ENCODE results near the gene EMX2.
"Not testable (repeated sequence)": the region's sequence is repeated elsewhere in the genome, so short reads cannot be mapped to it uniquely, and the experiment has no call there.

EMX2 gene

DNA sequence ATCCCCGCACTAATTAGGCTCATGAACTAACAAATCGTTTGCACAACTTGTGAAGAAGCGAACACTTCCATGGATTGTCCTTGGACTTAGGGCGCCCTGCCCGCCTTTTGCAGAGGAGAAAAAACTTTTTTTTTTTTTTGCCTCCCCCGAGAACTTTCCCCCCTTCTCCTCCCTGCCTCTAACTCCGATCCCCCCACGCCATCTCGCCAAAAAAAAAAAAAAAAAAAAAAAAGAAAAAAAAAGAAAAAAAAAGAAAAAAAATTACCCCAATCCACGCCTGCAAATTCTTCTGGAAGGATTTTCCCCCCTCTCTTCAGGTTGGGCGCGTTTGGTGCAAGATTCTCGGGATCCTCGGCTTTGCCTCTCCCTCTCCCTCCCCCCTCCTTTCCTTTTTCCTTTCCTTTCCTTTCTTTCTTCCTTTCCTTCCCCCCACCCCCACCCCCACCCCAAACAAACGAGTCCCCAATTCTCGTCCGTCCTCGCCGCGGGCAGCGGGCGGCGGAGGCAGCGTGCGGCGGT lies at the start of gene EMX2:
EMX2 (plus strand) TSS at position 41 of the 519 bp plus-strand sequence. CDS start 522 bp downstream, outside the sequence.
- no peak for DNase-seq

DNA sequence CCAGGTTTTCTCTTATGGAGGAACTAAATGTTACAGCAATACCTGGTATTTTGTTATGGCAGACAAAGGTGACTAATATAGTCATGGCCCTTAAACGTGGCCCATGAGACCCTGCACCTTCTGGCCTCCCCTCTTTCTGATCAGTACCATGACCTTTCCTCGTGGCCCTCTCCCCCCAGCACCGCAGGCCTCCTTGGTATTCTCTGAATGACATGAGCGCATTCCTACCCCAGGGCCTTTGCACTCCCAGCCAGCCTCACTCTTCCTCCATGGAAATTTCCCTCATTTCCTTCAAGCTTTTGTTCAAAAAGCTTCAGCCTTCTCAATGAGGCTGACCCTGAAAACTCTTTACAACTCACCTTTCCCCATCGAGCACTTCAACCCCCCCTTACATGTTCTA lies 46.5 kb upstream of the EMX2 start:
- DNase-seq: no peak

DNA sequence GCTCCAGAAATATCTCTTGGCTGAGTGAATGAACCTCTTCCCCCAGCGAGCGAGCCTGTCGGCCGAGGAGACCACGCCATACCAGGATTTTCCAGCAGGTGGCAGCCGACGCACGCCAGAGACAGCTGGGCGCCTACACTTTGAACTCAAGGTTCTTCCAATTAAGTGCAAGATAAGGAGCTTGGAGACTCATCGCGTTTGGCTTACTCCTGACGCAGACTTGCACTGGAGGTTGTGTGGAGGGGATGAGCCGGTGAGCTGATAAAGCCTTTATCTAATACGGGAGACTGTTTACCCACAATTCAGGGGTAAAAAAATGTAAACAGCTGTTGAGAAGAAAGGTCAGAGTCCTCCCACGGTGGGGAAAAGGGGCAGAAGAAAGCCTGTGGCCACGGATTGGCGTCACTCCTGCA lies 45.9 kb upstream of the EMX2 start:
- no peak for DNase-seq

DNA sequence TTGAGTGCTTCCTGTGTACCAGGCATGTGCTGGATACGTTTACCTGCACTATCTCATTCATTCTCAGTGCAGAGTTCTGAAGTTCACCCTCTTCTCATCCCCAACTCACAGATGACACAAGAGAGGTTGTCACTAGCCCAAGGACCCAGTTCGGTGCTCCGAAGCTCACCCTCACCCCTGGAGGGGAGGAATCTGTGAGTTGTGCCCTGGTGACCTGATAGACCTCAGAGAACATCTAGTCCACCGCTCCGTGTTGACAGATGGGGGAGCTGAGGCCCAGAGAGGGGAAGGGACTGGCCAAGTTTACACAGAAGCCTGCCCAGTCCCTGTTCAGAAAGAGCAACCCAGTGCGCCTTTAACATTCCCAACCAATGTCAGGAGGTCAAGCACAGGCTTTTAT lies 44.8 kb upstream of the EMX2 start:
- no peak for DNase-seq

DNA sequence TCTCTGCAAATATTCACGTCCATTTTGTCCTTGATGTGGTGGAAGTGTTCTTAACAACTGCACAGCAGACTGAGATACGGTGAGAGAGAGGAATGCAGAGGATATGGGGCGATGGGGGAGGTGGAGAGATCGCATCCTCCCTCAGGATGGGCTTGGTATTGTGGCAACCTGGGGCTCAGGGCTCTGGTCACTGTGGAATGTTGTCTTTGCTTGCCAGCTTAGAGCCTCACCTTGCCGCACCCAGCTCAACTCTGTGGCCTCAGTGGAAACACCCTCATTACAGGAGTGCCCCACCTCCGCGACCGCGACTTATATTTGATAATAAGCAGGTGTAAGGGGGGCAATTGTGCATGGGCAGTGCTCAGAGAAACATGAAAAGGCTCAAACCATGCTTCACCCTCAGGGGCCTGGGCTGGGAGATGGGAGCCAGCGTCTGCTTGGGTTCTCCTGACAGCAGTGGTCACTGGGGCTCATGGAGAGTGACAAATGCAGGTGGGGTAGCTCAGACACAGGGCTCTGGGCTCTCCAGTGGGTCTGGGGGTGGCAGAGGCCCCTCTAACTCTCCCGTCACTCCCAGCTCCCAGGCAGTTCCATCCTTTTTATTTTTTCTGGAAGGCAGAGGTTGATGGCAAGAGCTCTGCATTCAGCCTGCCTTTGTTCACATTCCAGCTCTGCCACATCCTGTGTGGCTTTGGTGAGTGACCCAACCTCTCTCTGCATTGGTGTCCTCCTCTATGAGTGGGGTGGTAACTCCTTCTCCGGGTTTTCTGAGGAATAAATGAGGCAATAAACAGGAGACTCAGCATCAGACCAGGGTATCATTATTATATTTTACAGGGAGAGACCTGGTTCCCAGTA lies 43.1 kb upstream of the EMX2 start:
- DNase-seq: no peak

DNA sequence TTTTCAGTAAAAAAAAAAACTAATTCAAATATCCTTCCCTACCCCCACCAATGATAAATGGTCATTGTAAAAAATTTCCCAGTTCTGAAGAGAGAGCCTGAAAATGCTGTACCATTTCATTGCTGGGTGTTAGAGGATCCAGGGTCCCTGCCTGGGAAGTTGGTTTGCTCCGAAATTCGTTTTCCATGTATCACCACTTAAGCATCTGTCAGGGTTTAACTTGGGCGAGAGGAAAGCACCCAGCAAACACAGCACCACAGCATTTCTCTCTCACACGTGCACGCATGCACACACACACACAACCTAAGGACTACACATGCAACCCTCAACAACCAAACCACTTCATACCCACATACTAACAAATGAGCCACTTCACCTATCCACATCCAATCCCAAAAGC lies 42.1 kb upstream of the EMX2 start:
- DNase-seq: no peak

DNA sequence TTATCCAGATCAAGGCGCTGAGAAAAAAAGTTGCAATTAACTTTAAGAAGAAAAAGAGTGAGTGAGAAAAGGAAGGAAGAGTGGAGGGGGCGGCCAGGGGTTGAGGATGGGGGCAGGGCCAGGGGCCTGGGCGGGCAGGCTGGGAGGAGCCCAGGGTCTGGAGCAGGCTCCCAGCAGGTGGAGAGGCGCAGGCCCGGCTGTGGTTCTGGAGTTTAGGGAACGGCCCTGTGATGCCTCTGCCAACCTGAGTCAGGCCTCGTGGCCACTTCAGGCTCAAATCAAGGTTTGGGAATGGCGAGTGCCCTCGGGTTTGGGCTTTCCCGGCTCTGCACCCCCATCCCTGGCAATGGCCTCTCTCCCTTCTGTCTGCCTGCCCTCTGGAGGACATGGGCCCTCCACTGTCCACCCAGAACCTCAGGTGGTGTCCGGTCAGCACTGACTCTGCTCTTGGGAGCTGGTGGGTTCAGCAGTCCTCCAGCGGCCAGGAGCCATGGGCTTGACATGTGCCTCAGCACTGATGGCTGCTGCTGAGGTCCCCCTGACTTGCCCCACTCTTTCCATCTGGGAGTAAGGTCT lies 41.0 kb upstream of the EMX2 start:
- DNase-seq: no peak

DNA sequence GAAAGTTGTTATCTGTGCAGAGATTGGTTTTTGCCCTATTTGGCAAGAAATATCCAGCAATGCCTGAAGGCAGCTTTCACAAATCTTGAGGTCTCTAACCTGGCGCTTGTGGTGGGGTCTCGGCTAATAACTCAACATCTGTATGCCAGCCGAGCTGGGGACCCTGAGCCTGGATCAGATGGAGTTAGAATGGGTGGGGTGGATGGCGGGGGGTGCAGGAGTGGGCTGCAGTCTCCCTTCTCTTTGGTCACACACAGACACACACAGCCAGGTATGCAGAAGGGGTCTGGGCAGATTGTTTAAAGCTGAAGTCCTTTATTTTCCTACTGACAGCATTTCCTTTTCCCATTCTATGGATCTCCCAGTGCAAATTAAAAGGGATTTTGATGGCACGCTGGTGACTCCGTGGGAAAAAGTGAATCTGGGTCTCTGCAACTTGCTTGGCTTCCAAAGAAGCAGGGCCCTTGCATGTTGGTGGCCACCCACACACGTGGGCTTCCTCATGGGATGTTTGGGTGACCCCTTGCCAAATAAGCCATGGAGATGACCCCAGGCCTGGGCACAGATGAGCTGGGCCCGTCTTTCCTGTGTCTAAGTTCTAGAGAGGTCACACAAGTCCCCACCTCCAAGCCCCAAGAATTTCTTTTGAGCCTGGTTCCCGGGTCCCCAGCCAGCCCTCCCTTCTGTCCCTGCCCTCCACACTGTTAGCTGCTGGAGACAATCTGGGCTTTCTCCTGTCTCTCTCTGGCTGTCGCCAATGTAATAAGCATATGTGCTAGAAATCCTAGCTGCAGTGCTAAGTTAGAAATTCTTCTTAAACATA lies 39.9 kb upstream of the EMX2 start:
- DNase-seq: no peak

DNA sequence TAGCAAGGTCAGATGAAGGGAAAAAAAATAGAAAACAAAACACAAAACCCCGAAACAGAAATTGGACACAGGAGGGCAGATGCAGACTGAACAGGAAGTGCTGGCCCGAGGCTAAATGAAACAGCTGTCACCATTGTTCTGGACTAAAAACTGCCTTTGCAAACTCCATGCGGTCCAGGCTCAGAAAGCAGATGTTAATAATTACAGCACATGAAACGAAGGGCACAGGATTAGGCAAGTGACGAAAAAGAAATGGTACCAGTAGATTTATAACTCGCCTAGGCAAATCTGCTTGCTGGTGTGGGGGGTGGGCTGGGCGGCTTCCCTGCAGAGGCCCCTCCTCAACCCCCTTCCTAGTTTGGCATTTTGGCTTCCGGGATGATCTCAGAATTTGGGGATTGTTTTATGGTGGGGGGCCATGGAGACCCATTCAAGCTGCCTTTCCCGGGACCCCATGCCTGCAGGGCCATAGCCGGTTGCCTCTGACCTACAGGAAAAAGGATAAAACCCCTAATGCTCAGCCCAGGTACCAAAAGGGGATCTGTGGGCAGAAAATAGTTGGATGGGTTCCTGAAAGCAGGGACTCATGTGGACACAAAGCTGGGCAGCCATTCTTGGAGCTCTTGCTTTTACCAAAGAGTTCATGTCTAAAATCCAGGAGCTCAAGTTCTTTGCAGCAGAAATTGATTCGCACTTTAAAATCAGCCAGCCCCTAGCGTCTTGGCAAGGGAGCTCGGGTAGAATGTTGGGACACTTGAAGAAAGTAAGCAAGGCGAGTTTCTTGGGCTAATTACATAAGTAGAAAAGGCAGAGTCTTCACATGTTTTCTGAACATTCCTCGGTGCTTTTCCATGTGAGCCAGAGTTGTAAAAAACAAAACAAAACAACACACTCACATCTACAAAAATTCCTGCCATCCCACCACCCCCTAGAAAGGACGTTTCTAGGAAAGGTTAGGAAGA lies 39.0 kb upstream of the EMX2 start:
- no peak for DNase-seq

DNA sequence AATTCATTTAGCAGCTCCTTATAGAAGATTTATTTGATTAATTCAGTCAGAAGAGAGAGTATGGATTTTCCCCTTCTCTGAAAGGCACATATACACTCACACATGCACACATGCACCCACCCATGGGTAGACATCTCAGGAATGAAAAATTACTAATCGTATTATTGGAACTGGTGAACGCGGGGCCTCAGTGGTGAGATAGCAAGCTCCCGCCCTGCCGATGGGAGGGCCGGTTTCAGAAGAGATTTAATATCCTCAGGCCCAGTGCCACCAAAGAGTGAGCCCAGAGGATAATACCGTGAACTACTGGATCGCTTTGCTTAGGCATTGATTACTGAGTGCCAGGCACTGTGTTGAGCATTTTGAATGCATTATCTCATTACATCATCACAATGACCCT lies 38.0 kb upstream of the EMX2 start:
- DNase-seq: no peak

DNA sequence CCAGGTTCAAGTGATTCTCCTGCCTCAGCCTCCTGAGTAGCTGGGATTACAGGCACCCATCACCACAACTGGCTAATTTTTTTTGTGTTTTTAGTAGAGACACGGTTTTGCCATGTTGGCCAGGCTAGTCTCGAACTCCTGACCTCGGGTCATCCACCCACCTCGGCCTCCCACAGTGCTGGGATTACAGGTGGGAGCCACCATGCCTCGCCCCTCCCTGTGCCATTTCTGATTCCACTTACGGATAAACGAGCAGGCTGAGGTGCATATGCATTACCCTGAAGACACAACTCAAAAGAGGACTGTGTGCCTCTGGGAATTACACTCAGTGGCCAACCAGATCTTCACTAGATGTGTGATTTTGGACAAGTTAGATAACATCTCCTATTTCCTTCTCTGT lies 35.5 kb upstream of the EMX2 start:
- DNase-seq: not testable (repeated sequence)

DNA sequence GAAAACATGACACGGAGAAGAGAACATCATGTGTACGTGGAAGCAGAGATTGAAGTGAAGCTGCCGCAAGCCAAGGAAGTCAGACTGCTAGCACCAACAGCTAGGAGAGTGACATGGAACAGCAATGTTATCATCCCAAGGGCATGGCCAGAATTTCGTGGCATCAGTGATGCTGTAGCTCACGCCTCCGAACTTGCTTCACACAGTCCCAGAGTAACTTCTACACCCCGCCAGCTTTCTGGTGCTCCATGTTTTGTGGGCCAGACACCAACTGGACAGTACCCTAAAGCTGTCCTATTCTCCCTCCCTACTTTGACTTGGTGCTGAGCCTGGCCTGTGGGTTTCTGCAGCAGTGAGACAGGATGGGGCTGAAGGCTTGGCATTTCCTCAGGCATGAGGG lies 33.0 kb upstream of the EMX2 start:
- DNase-seq: no peak

DNA sequence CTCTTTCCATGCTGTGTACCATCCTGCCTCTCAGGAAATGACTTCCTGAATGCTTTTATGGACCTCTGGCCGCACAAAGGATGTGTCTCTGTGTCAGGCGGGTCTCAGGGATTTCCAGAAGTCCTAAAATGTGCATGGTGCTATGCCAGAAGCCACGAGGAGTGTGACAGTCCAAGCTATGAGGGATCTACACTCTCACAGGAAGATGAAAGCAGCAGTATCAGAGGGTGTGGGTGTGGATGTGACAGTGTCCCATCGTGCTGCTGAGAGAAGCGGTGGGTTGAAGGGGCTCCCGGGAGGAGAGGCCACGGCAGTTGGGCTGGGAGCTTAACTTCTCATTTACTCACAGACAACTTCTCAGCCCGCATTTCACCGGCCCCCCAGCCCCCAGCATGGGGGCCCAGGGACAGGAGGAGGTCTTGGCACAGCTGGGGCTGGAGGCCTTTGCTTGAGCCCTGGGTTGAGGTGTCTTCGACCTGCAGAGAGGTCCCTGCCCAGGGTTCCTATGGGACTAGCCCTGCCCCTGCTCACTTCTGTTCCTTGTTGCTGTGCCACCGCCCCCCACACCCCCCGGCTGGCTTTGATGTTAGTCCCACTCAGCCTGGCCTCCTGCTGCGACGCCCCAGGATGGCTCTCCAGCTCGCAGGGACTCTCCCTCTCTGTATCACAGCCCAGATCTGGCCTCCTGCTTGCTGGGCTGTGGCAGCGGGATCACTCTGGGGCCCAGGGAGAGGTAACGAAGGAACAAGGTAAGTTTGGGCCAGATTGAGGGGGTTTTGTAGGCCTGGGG lies 30.8 kb upstream of the EMX2 start:
- DNase-seq: no peak

DNA sequence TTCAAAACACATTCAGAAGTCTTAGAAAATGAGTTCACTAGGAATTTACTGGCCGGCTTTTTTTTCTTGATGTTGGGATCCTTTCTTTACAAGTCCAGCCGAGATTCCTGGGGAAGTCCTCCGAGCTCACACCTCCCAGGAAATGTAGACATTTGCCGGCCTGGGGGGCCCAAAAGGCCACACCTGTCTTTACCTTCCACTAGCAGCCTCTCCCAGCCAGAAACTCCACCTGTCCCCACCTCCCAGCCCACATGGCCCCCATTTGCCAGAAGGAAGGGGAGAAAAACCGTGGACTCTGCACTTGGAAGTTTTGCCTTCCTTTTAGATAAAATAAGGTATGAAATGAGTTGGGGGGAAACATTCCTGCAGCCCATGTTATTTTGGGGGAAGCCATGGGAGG lies 27.6 kb upstream of the EMX2 start:
- no peak for DNase-seq

DNA sequence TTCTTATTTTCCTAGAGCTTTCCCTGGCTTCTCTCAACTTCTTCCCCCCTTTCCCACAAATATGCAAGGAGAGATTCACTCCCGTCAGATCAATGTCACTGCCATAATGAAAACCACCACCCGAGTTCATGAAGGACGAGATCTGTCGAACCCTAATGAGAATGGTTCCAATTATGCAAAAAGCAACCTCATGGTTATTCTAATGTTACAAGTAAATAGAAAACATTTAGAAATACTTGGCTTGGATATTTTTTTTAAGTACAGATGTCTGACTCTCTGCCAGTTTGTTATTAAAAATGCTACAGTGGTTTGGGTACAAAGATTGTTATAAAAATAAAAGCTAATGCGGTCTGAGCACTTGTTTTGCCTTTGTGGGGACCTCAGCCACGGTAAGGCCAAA lies 25.9 kb upstream of the EMX2 start:
- DNase-seq: no peak

DNA sequence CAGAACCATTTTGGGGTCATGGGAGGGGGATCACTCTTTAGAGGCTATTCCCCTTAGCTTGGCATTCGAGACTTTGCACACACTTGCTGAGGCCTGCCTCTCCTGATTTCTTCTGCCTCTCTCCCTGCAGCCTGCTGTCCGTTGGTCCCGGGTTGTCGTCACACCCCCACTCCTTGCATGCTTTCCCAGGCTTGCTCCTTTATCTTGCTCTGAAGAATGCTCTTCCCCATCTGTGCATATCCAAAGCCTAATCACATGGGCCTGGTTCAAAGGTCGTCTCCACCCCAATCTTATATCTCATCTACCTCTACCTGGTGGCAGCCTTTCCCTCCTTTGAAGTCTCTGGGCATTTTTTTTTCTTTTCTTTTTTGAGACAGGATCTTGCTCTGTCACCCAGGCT lies 24.3 kb upstream of the EMX2 start:
- no peak for DNase-seq

DNA sequence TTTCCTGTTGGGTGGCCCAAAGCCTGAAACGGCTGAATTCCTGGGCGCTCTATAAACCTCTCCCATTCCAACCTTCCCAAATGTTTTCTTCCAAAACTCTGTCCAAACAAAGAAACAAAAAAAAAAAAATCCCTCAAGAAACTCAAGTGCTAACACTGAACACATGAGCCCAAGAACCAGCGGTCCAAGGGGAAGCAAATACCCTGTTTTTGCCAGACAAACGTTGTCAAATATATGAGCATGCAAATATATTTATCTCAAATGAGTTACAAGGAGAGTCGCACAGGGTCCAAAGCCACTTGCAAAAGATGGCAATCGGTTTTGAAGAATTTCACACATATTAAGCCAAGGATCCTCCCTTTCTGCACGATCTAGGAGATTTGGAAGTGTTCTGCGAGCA lies 23.3 kb upstream of the EMX2 start:
- DNase-seq: no peak

DNA sequence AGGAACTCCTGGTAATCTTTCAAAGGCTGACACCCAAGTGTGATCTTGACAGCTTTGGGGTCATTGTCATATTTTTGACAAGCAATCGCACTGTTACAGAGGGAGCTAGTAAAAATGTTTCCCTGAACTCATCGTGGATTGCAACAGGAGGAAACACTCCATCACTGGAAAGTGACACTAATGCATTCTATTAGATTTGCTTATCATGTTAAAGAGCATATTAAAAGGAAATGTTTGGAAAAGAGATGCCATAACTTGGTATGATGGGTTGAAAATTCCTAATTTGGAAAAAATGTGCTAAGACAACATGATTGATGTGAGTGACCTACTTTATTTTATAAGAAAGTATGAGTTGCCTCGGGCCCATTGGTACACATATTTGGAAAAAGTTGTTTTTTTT lies 22.7 kb upstream of the EMX2 start:
- DNase-seq: no peak

DNA sequence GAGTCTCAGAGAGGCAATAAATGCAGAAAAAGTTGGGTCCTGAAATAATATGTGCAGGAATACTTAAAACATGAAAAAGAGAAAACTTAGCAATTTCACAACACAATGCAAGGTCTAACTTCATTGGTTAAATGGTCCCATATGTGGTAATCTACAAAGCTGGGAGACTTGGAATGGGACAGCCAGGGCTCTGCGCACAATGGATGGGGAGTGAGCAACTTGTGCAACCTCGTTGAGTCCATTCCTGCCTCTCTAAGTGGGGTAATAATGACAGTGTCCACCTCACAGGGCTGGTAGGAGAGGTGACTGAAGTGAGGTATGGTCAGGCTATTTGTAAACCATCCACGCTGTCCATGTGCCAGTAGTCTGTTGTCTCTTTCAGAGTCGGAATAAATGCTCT lies 11.8 kb upstream of the EMX2 start:
- no peak for DNase-seq

DNA sequence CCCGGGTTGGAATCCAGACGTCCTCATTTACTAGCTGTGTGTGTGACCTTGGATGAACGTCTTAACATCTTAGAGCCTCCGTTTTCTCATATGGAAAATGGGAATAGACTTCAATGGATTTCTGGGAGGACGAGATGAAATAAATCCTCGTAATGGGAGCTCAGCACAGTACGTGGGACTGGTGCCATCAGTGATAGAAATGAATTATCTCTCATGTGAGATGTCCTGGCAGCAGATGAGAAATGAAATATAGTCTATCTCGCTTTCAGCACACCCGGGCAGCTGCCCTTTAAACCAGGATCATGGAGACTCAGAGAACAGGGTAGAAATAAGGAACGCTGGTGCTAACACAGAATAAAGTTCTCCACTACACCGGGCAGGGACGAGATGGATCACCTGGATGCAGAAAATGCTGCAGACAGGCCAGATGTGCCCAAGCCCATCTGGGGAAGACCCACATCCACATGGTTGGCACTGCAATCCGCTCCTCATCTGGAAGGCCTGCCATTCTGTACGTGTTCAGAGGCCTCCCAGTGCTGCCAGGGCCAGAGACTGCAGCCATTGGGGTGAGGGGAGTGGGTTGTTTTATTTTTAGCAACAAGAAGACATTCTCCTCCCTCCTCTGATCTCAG lies 11.1 kb upstream of the EMX2 start:
- no peak for DNase-seq

DNA sequence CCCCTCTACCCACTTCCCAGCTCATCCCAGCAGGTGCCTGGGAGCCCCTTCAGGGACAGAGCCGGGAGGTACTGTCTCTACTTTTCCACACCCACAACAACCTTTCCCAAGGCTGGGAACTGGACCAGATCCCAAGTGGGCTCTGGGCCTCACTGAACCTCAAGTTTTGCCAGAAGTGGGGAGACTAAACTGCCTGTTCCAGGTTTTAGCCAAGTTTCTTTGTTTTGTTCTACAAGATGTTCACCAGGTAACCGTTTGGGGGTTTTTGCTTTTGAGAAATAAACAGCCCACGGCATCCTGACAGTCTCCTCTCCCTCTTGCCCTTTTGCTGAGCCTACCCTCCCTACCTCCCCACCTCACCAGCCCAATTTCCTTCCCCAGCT lies 10.6 kb upstream of the EMX2 start:
- DNase-seq: no peak

Measured in NCI-H2029 treated with DMSO at 0.1 percent for 48 hours (cell line).